AG10803 (cell line): ENCODE results near the gene SLC28A1.

Experiments
- DNase-seq: peaks from one replicate; pipeline ENCODE4 v3.0.0; 2010; ENCODE audit warnings: low read depth
- H3K4me3 ChIP-seq: 2 replicates; pipeline ENCODE4 v1.5.1; 2011; ENCODE audit warnings: mild to moderate bottlenecking, low read length, control low read depth
- TF ChIP-seq, protein P1 (sequence below): conservative IDR thresholded peaks from 2 replicates; pipeline ENCODE4 v1.5.1; 2011; ENCODE audit warnings: mild to moderate bottlenecking, low read length, control low read depth, inconsistent platforms

The SLC28A1 gene

DNA sequence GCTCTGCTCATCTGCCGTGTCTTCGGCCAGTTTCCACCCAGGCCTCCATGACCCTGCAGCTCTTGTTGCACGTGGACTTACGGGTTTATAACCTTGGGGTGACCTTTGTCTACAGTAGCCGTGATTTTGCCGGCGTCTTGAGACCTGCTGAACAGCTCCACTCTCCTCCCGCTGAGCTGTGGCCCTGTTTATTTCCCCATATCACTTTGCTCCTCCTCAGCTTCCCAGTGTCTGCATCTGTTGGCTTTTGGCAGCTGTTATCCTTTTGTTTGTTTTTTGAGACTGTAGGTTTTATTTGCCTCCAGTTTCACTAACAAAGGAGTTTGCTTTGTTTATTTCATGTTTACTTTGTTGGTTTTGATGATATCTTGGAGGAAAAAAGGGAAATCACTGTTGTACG is 29.3 kb upstream of the SLC28A1 start:
- TF ChIP-seq, protein P1, sequence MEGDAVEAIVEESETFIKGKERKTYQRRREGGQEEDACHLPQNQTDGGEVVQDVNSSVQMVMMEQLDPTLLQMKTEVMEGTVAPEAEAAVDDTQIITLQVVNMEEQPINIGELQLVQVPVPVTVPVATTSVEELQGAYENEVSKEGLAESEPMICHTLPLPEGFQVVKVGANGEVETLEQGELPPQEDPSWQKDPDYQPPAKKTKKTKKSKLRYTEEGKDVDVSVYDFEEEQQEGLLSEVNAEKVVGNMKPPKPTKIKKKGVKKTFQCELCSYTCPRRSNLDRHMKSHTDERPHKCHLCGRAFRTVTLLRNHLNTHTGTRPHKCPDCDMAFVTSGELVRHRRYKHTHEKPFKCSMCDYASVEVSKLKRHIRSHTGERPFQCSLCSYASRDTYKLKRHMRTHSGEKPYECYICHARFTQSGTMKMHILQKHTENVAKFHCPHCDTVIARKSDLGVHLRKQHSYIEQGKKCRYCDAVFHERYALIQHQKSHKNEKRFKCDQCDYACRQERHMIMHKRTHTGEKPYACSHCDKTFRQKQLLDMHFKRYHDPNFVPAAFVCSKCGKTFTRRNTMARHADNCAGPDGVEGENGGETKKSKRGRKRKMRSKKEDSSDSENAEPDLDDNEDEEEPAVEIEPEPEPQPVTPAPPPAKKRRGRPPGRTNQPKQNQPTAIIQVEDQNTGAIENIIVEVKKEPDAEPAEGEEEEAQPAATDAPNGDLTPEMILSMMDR, result no peak
- no peak for DNase-seq
- no peak overlapping the region for H3K4me3 ChIP-seq

DNA sequence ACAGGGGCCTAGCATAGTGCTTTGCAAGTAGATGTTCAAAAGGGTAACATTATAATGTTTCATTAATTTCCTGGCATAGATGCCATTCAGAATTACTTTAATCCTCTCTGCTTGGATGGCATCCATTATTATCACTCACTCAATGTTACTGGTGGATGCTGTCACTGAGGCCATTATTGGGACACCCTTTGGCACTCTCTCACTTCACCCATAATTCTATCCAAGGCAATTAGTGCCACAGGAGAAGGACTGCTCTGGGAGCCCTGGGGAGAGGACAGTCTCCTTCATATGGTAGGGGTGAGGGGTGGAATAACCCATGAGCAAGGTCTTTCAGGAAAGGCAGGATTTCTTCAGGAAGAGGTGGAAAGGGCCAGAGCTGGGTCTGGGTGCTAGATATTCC is 28.7 kb upstream of the SLC28A1 start:
- DNase-seq, result no peak
- no peak overlapping the region for H3K4me3 ChIP-seq
- TF ChIP-seq, protein P1, result no peak

GRCh38 chr15:84856731-84857417 is 27.6 kb upstream of the SLC28A1 start:
- TF ChIP-seq, protein P1, result no peak
- no peak overlapping the region for H3K4me3 ChIP-seq
- DNase-seq, result no peak

DNA sequence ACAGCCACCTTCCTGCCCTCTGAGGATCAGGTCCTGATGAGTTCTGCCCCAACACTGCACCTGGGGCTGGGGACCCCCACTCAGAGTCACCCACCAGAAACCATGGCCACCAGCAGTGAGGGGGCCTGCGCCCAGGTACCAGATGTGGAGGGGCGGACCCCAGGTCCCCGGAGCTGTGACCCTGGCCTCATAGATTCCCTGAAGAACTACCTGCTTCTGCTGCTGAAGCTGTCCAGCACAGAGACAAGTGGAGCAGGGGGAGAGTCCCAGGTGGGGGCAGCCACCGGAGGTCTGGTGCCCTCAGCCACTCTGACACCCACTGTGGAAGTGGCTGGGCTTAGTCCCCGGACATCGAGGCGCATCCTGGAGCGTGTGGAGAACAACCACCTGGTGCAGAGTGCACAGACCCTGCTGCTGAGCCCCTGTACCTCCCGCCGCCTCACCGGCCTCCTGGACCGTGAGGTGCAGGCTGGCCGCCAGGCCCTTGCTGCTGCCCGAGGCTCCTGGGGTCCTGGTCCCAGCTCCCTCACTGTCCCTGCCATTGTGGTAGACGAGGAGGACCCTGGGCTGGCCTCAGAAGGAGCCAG is 27.0 kb upstream of the SLC28A1 start:
- TF ChIP-seq, protein P1, result no peak
- no peak overlapping the region for H3K4me3 ChIP-seq
- DNase-seq, result no peak

- no peak for DNase-seq
- TF ChIP-seq, protein P1, result no peak
- H3K4me3 ChIP-seq, result no peak overlapping the region
Measured at GRCh38 chr15:84858231-84858630, 26.2 kb upstream of the SLC28A1 start.

DNA sequence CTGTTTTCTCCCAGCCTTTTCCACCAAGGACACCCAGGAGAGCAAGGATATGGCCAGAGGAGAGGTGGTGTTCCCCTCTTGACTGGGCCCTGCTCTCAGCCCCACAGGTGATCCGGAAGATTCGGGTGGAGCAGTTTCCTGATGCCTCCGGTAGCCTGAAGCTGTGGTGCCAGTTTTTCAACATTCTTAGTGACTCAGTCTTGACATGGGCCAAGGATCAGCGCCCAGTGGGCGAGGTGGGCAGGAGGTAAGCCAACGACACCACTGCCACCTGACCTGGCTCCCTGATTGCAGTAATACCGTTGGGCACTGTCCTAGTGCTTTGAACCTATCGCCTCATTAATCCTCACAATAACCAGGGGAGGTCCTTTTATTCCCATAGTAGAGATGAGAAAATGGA is 25.3 kb upstream of the SLC28A1 start:
- TF ChIP-seq, protein P1, result no peak
- no peak overlapping the region for H3K4me3 ChIP-seq
- DNase-seq, result no peak

DNA sequence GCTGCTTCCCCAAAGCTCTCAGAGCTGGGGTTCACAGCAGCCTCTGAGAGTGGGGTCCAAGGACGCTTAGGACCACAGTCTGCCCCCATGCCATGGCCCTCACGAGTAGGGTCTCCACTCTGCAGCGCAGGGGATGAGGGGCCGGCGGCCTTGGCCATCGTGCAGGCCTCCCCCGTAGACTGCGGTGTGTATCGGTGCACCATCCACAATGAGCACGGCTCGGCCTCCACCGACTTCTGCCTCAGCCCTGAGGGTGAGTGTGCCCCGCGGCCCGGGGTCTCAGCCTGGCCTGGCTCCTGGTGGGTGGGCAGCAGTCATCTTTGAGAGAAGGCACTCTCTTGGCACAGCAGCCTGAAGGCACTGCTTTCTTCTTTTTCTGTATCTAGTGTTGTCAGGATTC is 24.8 kb upstream of the SLC28A1 start:
- TF ChIP-seq, protein P1, result no peak
- no peak overlapping the region for H3K4me3 ChIP-seq
- DNase-seq, result no peak
